Measurements from ENCODE around the gene SYNRG. TPM values are rescaled to one million over a fixed set of nuclear protein-coding genes. Genes with fewer than 3 reads are reported as not detected.

The SYNRG gene
- total RNA-seq, 1 experiment from 2014 or later, result 9.7 TPM

GRCh38 chr17:37518826-37519225 is 90.4 kb downstream of the SYNRG start:
- no peaks in the 10 kb centered on the region; the same call in 1 of the 2 replicates for H3K36me3 ChIP-seq (ENCODE audit: low read depth, low read length)
- no peak overlapping the region for H2AFZ ChIP-seq (ENCODE audit: low read length)
- H3K79me2 ChIP-seq (ENCODE audit: low read length), result no peaks in the 10 kb centered on the region
- H3K9me3 ChIP-seq (ENCODE audit: low read length), result no peaks in the 10 kb centered on the region
- no peak for ATAC-seq
- no peak for DNase-seq
- intact Hi-C loops (cut with micrococcal nuclease), result no loop called here
- CTCF ChIA-PET, result no interaction called here
- BruUV-seq (replicated peaks), result no TSS peak
- H3K9ac ChIP-seq (ENCODE audit: low read length), result no peak overlapping the region
- no peak overlapping the region for H3K4me2 ChIP-seq (ENCODE audit: low read length)
- no peak for TF ChIP-seq EZH2 (IDR thresholded peaks at IDR 0.05; ENCODE audit: low read length, unreplicated experiment)
- TF ChIP-seq CTCF (conservative IDR thresholded peaks at IDR 0.05; ENCODE audit: low read depth, low read length), result no peak
- no peak for TF ChIP-seq EZH2phosphoT487 (IDR thresholded peaks at IDR 0.05; ENCODE audit: borderline replicate concordance, low read length)
- H3K27me3 ChIP-seq (ENCODE audit: low read length), result no peaks in the 10 kb centered on the region
- H4K20me1 ChIP-seq (ENCODE audit: low read length), result no peaks in the 10 kb centered on the region
- H3K4me3 ChIP-seq (ENCODE audit: low read length), result no peak overlapping the region
- H3K9me2 ChIP-seq (replicated peaks; ENCODE audit: low read length), result no peaks in the 10 kb centered on the region
- H3F3A ChIP-seq (ENCODE audit: low read length, unreplicated experiment), result no peaks in the 10 kb centered on the region
- H3K27ac ChIP-seq (ENCODE audit: low read length), result no peak overlapping the region
- no peaks in the 10 kb centered on the region for H3K4me1 ChIP-seq (ENCODE audit: insufficient read depth, low read length)
- POLR2A ChIA-PET (ENCODE audit: unreplicated experiment), result no interaction called here

DNA sequence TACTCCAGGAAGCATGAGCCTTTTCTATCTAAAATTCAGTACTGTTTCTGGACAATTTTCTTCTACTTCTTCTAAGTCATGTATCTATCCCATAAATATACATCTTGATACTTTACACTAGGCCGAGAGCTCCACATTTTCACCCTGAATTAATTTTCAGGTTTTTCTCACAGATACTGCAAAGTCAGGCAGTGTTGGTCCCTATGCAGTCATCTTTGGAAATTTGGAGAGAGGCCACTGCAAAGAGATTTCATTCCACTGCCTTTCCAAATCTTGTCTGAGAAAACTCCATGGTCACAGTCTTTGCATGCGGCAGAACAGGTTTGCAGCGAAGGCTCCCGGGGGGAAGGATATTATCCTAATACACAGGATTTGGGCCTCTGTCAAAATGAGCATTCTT is 91.3 kb downstream of the SYNRG start:
- Histone ChIP-seq H3K27me3 (ENCODE audit: low read length) (no peaks in the 10 kb centered on the region), H3K9me2 (replicated peaks; ENCODE audit: low read length) (no peaks in the 10 kb centered on the region), H3K4me2 (ENCODE audit: low read length) (no peak overlapping the region), H3K4me1 (ENCODE audit: insufficient read depth, low read length) (no peaks in the 10 kb centered on the region), H4K20me1 (ENCODE audit: low read length) (no peaks in the 10 kb centered on the region), H3K4me3 (ENCODE audit: low read length) (no peak overlapping the region), H3K79me2 (ENCODE audit: low read length) (no peaks in the 10 kb centered on the region), H3K36me3 (ENCODE audit: low read depth, low read length) (no peaks in the 10 kb centered on the region; the same call in 1 of the 2 replicates), H3K9me3 (ENCODE audit: low read length) (no peaks in the 10 kb centered on the region), H3K27ac (ENCODE audit: low read length) (no peak overlapping the region), H3K9ac (ENCODE audit: low read length) (no peak overlapping the region), H3F3A (ENCODE audit: low read length, unreplicated experiment) (no peaks in the 10 kb centered on the region), H2AFZ (ENCODE audit: low read length) (no peak overlapping the region)
- intact Hi-C loops (cut with micrococcal nuclease), result no loop called here
- ATAC-seq (no peak), DNase-seq (no peak)
- no TSS peak for BruUV-seq (replicated peaks)
- POLR2A ChIA-PET (ENCODE audit: unreplicated experiment), result no interaction called here
- TF ChIP-seq CTCF (conservative IDR thresholded peaks at IDR 0.05; ENCODE audit: low read depth, low read length) (no peak), EZH2phosphoT487 (IDR thresholded peaks at IDR 0.05; ENCODE audit: borderline replicate concordance, low read length) (no peak), EZH2 (IDR thresholded peaks at IDR 0.05; ENCODE audit: low read length, unreplicated experiment) (no peak)
- CTCF ChIA-PET, result no interaction called here

- ChIA-PET POLR2A (ENCODE audit: unreplicated experiment) (no interaction called here), CTCF (no interaction called here)
- no peaks in the 10 kb centered on the region for H3K4me1 ChIP-seq (ENCODE audit: insufficient read depth, low read length)
- no peak for DNase-seq
- BruUV-seq (replicated peaks), result no TSS peak
- TF ChIP-seq EZH2 (IDR thresholded peaks at IDR 0.05; ENCODE audit: low read length, unreplicated experiment) (no peak), EZH2phosphoT487 (IDR thresholded peaks at IDR 0.05; ENCODE audit: borderline replicate concordance, low read length) (no peak), CTCF (conservative IDR thresholded peaks at IDR 0.05; ENCODE audit: low read depth, low read length) (no peak)
- H3K4me2 ChIP-seq (ENCODE audit: low read length), result no peak overlapping the region
- no peaks in the 10 kb centered on the region for H3K27me3 ChIP-seq (ENCODE audit: low read length)
- H3K27ac ChIP-seq (ENCODE audit: low read length), result no peak overlapping the region
- no peak overlapping the region for H3K9ac ChIP-seq (ENCODE audit: low read length)
- intact Hi-C loops (cut with micrococcal nuclease), result no loop called here
- no peaks in the 10 kb centered on the region for H4K20me1 ChIP-seq (ENCODE audit: low read length)
- no peaks in the 10 kb centered on the region for H3K9me2 ChIP-seq (replicated peaks; ENCODE audit: low read length)
- H3K9me3 ChIP-seq (ENCODE audit: low read length), result no peaks in the 10 kb centered on the region
- no peak for ATAC-seq
- H3K4me3 ChIP-seq (ENCODE audit: low read length), result no peak overlapping the region
- no peaks in the 10 kb centered on the region; the same call in 1 of the 2 replicates for H3K36me3 ChIP-seq (ENCODE audit: low read depth, low read length)
- no peak overlapping the region for H2AFZ ChIP-seq (ENCODE audit: low read length)
- 0 out of 2 replicates have a peak, but pooled peaks cover 8% of the 10 kb centered on the region for H3K79me2 ChIP-seq (ENCODE audit: low read length)
- H3F3A ChIP-seq (ENCODE audit: low read length, unreplicated experiment), result no peaks in the 10 kb centered on the region
These were observed 93.1 kb downstream of the SYNRG start for GRCh38 chr17:37516127-37516571.
